ENCODE measurements around the gene GRK3. TPM values are rescaled to one million over a fixed set of nuclear protein-coding genes. Genes with fewer than 3 reads are reported as not detected.

GRK3 gene
- polyA plus RNA-seq, 4 donors = 0.22 to 6.0 (median 2.0) TPM

DNA sequence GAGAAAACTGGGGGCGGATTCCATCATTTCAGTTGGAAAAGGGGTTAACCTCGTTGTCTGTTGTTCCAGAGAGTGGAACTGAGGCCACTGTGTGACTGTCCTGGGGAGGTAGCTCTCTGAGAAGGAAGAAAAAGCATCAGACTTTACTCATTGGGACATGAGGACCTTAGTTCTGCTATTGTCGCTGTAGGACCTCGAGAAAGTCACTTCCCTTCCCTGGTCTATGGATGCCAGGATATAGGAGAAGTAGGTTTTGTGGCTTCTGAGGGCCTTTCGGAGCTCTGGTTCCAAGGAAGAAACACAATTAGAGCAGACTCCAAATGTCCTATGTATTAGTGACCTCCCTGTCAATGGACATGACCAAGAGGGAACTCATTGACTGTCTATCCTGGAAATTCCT is 183.7 kb downstream of the GRK3 start:
- Histone ChIP-seq H3K27ac (ENCODE audit: low read depth in 1 of 3, low read length in 2 of 3) (no peak overlapping the region), H3K4me3 (ENCODE audit: low read depth in 1 of 3, low read length in 3 of 3) (no peak overlapping the region), H3K36me3 (ENCODE audit: control insufficient read depth in 3 of 3, insufficient read depth in 2 of 3, low read depth in 1 of 3, low read length in 3 of 3) (no peaks in the 10 kb centered on the region), H3K27me3 (ENCODE audit: control insufficient read depth in 3 of 3, insufficient read depth in 3 of 3, low read length in 3 of 3) (no peaks in the 10 kb centered on the region), H3K9me3 (ENCODE audit: control insufficient read depth in 2 of 2, insufficient read depth in 1 of 2, low read depth in 1 of 2, low read length in 1 of 2) (peaks cover 0 to 3% of the 10 kb centered on the region in 2 donors), H3K4me1 (ENCODE audit: control insufficient read depth in 3 of 3, insufficient read depth in 2 of 3, low read depth in 1 of 3, low read length in 2 of 3) (peaks cover 0 to 6% (median 4%) of the 10 kb centered on the region in 3 donors)
- FAIRE-seq = no peak
- no peak for DNase-seq
- 82 to 89% (median 83%) methylated on average over 5 of the region's 5 CpGs for WGBS, 3 donors

DNA sequence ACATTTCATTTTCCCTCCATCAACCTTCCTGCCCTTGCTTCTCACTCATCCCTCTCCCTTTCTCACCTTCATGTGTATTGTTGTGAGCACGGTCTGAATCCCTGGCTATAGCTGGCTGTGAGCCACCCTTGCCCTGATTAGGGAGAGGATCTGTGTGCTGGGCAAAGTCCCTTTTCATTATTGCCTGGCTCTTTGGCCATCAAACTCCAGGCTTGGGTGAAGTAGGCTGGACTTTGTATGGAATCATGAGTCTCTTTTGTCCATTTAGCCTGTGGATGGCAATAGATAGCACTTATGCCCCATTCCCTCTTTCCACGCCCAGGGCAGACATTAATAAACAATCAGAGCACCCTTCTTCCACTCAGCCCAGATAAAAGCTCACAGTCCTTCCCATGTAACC is 184.2 kb downstream of the GRK3 start:
- no peak for FAIRE-seq
- WGBS, 3 donors = 17 to 45% (median 31%) methylated on average over 2 of the region's 2 CpGs
- DNase-seq = peak; percentile 83 to 86
- Histone ChIP-seq H3K27me3 (ENCODE audit: control insufficient read depth in 3 of 3, insufficient read depth in 3 of 3, low read length in 3 of 3) (no peaks in the 10 kb centered on the region), H3K4me1 (ENCODE audit: control insufficient read depth in 3 of 3, insufficient read depth in 2 of 3, low read depth in 1 of 3, low read length in 2 of 3) (peaks cover 0 to 6% (median 4%) of the 10 kb centered on the region in 3 donors), H3K36me3 (ENCODE audit: control insufficient read depth in 3 of 3, insufficient read depth in 2 of 3, low read depth in 1 of 3, low read length in 3 of 3) (no peaks in the 10 kb centered on the region), H3K9me3 (ENCODE audit: control insufficient read depth in 2 of 2, insufficient read depth in 1 of 2, low read depth in 1 of 2, low read length in 1 of 2) (peaks cover 0 to 3% of the 10 kb centered on the region in 2 donors), H3K27ac (ENCODE audit: low read depth in 1 of 3, low read length in 2 of 3) (peak overlapping the region in 2 of 3 donors; percentile 37 to 43), H3K4me3 (ENCODE audit: low read depth in 1 of 3, low read length in 3 of 3) (no peak overlapping the region)

- Histone ChIP-seq H3K36me3 (ENCODE audit: control insufficient read depth in 3 of 3, insufficient read depth in 2 of 3, low read depth in 1 of 3, low read length in 3 of 3) (no peaks in the 10 kb centered on the region), H3K9me3 (ENCODE audit: control insufficient read depth in 2 of 2, insufficient read depth in 1 of 2, low read depth in 1 of 2, low read length in 1 of 2) (peaks cover 0 to 3% of the 10 kb centered on the region in 2 donors), H3K27me3 (ENCODE audit: control insufficient read depth in 3 of 3, insufficient read depth in 3 of 3, low read length in 3 of 3) (no peaks in the 10 kb centered on the region), H3K4me3 (ENCODE audit: low read depth in 1 of 3, low read length in 3 of 3) (no peak overlapping the region), H3K4me1 (ENCODE audit: control insufficient read depth in 3 of 3, insufficient read depth in 2 of 3, low read depth in 1 of 3, low read length in 2 of 3) (peaks cover 0 to 6% (median 4%) of the 10 kb centered on the region in 3 donors), H3K27ac (ENCODE audit: low read depth in 1 of 3, low read length in 2 of 3) (peak overlapping the region in 1 of 3 donors; percentile 37)
- DNase-seq (no peak), FAIRE-seq (no peak)
- 71 to 80% (median 73%) methylated on average over 10 of the region's 10 CpGs for WGBS, 3 donors
These were observed 185.1 kb downstream of the GRK3 start for GRCh38 chr22:25749420-25750169.

- DNase-seq = no peak
- Histone ChIP-seq H3K27me3 (ENCODE audit: control insufficient read depth in 3 of 3, insufficient read depth in 3 of 3, low read length in 3 of 3) (peaks cover 0 to 2% (median 0%) of the 10 kb centered on the region in 3 donors), H3K9me3 (ENCODE audit: control insufficient read depth in 2 of 2, insufficient read depth in 1 of 2, low read depth in 1 of 2, low read length in 1 of 2) (peaks cover 0 to 3% of the 10 kb centered on the region in 2 donors), H3K27ac (ENCODE audit: low read depth in 1 of 3, low read length in 2 of 3) (no peak overlapping the region), H3K36me3 (ENCODE audit: control insufficient read depth in 3 of 3, insufficient read depth in 2 of 3, low read depth in 1 of 3, low read length in 3 of 3) (no peaks in the 10 kb centered on the region), H3K4me3 (ENCODE audit: low read depth in 1 of 3, low read length in 3 of 3) (no peak overlapping the region), H3K4me1 (ENCODE audit: control insufficient read depth in 3 of 3, insufficient read depth in 2 of 3, low read depth in 1 of 3, low read length in 2 of 3) (peaks cover 0 to 6% (median 4%) of the 10 kb centered on the region in 3 donors)
- no peak for FAIRE-seq
- WGBS, 3 donors = 46 to 73% (median 62%) methylated on average over 5 to 6 of the region's 6 CpGs
These were observed 186.2 kb downstream of the GRK3 start for GRCh38 chr22:25750569-25751173.

GRCh38 chr22:25751174-25751581 is 186.7 kb downstream of the GRK3 start:
- 22 to 58% (median 40%) methylated on average over 4 of the region's 4 CpGs for WGBS, 3 donors
- FAIRE-seq = no peak
- H3K36me3 ChIP-seq (ENCODE audit: control insufficient read depth in 3 of 3, insufficient read depth in 2 of 3, low read depth in 1 of 3, low read length in 3 of 3) = no peaks in the 10 kb centered on the region
- no peak for DNase-seq
- H3K4me1 ChIP-seq (ENCODE audit: control insufficient read depth in 3 of 3, insufficient read depth in 2 of 3, low read depth in 1 of 3, low read length in 2 of 3) = peaks cover 0 to 6% (median 4%) of the 10 kb centered on the region in 3 donors
- H3K27ac ChIP-seq (ENCODE audit: low read depth in 1 of 3, low read length in 2 of 3) = no peak overlapping the region
- H3K4me3 ChIP-seq (ENCODE audit: low read depth in 1 of 3, low read length in 3 of 3) = no peak overlapping the region
- peaks cover 0 to 2% (median 0%) of the 10 kb centered on the region in 3 donors for H3K27me3 ChIP-seq (ENCODE audit: control insufficient read depth in 3 of 3, insufficient read depth in 3 of 3, low read length in 3 of 3)
- peaks cover 0 to 4% of the 10 kb centered on the region in 2 donors for H3K9me3 ChIP-seq (ENCODE audit: control insufficient read depth in 2 of 2, insufficient read depth in 1 of 2, low read depth in 1 of 2, low read length in 1 of 2)

GRCh38 chr22:25752615-25753214 is 188.2 kb downstream of the GRK3 start:
- Histone ChIP-seq H3K4me1 (ENCODE audit: control insufficient read depth in 3 of 3, insufficient read depth in 2 of 3, low read depth in 1 of 3, low read length in 2 of 3) (peaks cover 0 to 4% (median 3%) of the 10 kb centered on the region in 3 donors), H3K4me3 (ENCODE audit: low read depth in 1 of 3, low read length in 3 of 3) (no peak overlapping the region), H3K9me3 (ENCODE audit: control insufficient read depth in 2 of 2, insufficient read depth in 1 of 2, low read depth in 1 of 2, low read length in 1 of 2) (peaks cover 0 to 5% of the 10 kb centered on the region in 2 donors), H3K27me3 (ENCODE audit: control insufficient read depth in 3 of 3, insufficient read depth in 3 of 3, low read length in 3 of 3) (peaks cover 0 to 2% (median 0%) of the 10 kb centered on the region in 3 donors), H3K27ac (ENCODE audit: low read depth in 1 of 3, low read length in 2 of 3) (no peak overlapping the region), H3K36me3 (ENCODE audit: control insufficient read depth in 3 of 3, insufficient read depth in 2 of 3, low read depth in 1 of 3, low read length in 3 of 3) (no peaks in the 10 kb centered on the region)
- 92 to 97% (median 92%) methylated on average over 31 to 48 of the region's 48 CpGs for WGBS, 3 donors
- DNase-seq = no peak
- no peak for FAIRE-seq

GRCh38 chr22:25753252-25753651 is 188.8 kb downstream of the GRK3 start:
- DNase-seq (no peak), FAIRE-seq (no peak)

GRCh38 chr22:25754527-25755202 is 190.2 kb downstream of the GRK3 start:
- no peak overlapping the region for H3K4me3 ChIP-seq (ENCODE audit: low read depth in 1 of 3, low read length in 3 of 3)
- no peaks in the 10 kb centered on the region for H3K4me1 ChIP-seq (ENCODE audit: control insufficient read depth in 3 of 3, insufficient read depth in 2 of 3, low read depth in 1 of 3, low read length in 2 of 3)
- no peak overlapping the region for H3K27ac ChIP-seq (ENCODE audit: low read depth in 1 of 3, low read length in 2 of 3)
- peaks cover 0 to 2% (median 0%) of the 10 kb centered on the region in 3 donors for H3K27me3 ChIP-seq (ENCODE audit: control insufficient read depth in 3 of 3, insufficient read depth in 3 of 3, low read length in 3 of 3)
- no peaks in the 10 kb centered on the region for H3K36me3 ChIP-seq (ENCODE audit: control insufficient read depth in 3 of 3, insufficient read depth in 2 of 3, low read depth in 1 of 3, low read length in 3 of 3)
- 77 to 79% (median 78%) methylated on average over 22 to 24 of the region's 24 CpGs for WGBS, 3 donors
- FAIRE-seq (no peak), DNase-seq (no peak)
- H3K9me3 ChIP-seq (ENCODE audit: control insufficient read depth in 2 of 2, insufficient read depth in 1 of 2, low read depth in 1 of 2, low read length in 1 of 2) = peaks cover 0 to 2% of the 10 kb centered on the region in 2 donors

More at GRCh38 chr22:25753252-25753651, 188.8 kb downstream of the GRK3 start:
- Histone ChIP-seq H3K4me3 (ENCODE audit: low read depth in 1 of 3, low read length in 3 of 3) (no peak overlapping the region), H3K36me3 (ENCODE audit: control insufficient read depth in 3 of 3, insufficient read depth in 2 of 3, low read depth in 1 of 3, low read length in 3 of 3) (no peaks in the 10 kb centered on the region), H3K27ac (ENCODE audit: low read depth in 1 of 3, low read length in 2 of 3) (no peak overlapping the region), H3K9me3 (ENCODE audit: control insufficient read depth in 2 of 2, insufficient read depth in 1 of 2, low read depth in 1 of 2, low read length in 1 of 2) (peaks cover 0 to 5% of the 10 kb centered on the region in 2 donors), H3K27me3 (ENCODE audit: control insufficient read depth in 3 of 3, insufficient read depth in 3 of 3, low read length in 3 of 3) (peaks cover 0 to 2% (median 0%) of the 10 kb centered on the region in 3 donors), H3K4me1 (ENCODE audit: control insufficient read depth in 3 of 3, insufficient read depth in 2 of 3, low read depth in 1 of 3, low read length in 2 of 3) (peaks cover 0 to 3% (median 0%) of the 10 kb centered on the region in 3 donors)
- 89 to 93% (median 93%) methylated on average over 14 of the region's 14 CpGs for WGBS, 3 donors

All from small intestine (tissue), 7 donors.